GM19324 (cell line): Measurements from ENCODE around the gene TTC24.
"Not testable (repeated sequence)": the region's sequence is repeated elsewhere in the genome, so short reads cannot be mapped to it uniquely, and the experiment has no call there.

Experiments
- ATAC-seq: cut with Tn5 transposase; IDR thresholded peaks from one replicate; pipeline ENCODE4 v1.9.1; 2021; ENCODE audit warnings: mild to moderate bottlenecking, moderate library complexity; ENCODE audit not compliant: unreplicated experiment, low FRiP score

The TTC24 gene

DNA sequence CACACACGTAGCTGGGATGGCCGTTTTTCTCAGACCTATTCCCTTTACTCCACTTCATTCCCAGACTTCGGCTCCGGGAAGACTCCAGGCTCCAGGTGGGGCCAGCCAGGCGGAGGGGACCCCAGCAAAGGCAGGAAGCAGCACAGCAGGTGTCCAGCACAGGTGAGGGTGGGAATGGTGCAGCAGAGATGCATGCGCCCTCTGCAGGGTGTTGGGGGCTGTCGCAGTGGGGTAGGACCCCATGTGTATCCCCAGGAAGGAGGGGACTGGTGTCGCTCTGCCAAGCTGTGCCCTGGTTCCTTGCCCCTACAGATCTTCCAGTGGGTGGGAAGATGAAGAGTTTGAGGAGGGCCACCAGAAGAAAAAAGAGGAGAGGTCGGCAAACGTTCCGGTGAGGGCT lies 5.3 kb downstream of the TTC24 start:
- ATAC-seq: no peak

DNA sequence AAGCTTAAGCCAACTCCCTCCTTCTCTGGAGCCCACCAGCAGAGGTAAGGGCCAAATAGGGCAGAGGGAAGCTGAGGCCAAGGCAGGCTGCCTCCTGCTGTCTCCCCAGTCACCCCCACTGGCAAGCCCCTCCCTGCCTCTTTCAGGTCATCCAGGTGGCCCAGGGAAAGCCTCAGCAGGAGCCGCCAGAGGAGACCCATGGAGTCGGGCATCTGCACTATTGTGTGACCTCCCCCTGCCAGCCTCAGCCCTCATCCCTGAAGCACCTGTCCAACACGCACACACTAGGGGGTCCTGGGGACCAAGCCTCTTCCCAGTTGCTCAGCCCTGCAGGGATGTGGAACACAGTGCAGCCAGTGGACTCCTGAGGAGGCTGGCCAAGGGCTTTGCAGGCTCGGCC lies 6.8 kb downstream of the TTC24 start:
- ATAC-seq: no peak

DNA sequence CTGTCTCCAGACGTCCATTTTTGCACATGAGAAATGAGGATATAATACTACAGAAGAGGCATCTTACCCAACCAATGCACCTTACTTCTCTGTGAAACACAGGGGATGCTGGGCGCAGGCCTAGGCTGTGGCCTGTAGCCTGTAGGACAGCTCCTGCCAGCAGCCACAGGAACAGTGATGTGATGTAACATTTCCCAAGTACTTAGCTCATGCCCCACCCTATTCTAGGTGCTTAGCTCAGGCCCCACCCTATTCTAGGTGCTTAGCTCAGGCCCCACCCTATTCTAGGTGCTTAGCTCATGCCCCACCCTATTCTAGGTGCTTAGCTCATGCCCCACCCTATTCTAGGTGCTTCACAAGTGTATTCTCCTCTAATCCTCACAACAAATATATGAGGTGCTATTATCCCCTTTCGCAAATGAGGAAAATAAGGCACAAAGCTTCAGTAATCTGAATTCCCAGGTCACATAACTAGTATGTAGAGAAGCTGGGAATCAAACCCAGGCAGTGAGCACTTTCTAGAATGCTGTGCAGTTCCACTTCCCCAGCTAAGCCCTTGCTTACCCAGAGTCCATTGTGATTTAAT lies 7.5 kb downstream of the TTC24 start:
- no peak for ATAC-seq

DNA sequence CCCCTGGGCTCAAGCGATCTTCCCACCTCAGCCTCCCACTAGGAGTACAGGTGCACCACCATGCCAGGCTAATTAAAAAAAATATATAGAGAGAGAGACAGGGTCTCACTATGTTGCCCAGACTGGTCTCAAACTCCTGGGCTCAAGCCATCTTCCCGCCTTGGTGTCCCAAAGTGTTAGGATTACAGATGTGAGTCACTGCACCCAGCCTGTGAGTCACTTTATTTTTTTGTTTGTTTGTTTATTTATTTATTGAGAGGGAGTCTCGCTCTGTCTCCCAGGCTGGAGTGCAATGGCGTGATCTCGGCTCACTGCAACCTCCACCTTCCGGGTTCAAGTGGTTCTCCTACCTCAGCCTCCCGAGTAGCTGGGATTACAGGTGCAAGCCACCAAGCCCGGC lies 8.4 kb downstream of the TTC24 start:
- not testable (repeated sequence) for ATAC-seq

DNA sequence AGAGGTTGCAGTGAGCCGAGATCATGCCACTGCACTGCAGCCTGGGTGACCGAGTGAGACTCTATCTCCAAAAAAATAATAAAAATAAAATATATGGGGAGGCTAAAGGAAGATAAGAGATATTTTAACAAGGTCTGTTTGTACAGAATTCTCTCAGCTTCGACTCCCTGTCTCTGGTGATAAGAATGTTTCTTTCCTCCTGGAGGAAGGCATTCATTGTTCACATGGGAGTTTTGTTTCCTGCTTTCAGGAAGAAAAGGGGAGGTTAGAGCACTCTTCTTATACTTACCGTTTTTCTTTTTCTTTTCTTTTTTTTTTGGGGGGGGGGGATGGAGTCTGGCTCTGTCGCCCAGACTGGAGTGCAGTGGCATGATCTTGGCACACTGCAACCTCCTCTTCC lies 10.0 kb downstream of the TTC24 start:
- no peak for ATAC-seq

DNA sequence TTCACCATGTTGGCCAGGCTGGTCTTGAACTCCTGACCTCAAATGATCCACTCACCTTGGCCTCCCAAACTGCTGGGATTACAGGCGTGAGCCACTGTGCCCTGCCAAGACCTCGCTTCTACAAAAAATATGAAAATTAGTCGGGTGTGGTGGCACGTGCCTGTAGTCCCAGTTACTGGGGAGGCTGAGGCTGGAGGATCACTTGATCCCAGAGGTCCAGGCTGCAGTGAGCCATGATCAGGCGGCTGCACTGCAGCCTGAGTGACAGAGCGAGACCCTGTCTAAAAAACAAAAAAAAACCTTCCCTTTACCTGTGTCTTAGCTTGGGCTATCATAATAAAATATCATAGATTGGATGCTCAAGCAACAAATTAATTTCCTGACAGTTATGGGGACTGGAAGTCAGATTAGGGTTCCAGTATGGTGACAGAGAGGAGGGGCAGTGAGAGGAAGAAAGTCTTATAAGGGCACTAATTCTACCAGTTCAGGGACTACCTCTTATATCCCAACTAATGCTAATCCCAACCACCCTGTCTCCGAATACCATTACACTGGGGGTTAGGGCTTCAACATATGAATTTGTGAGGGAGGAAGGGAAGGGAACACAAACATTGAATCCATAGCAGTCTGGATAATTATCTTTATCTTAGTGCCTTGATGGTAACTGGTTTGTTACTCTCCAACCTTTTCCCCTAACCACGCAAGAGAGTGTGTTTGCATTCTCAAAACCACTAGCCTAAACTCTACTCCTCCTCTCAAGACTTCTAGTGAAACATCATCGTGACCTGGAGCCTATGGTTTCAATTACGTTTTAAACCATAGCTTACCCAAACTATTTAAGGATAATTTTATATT lies 11.0 kb downstream of the TTC24 start:
- ATAC-seq: no peak

DNA sequence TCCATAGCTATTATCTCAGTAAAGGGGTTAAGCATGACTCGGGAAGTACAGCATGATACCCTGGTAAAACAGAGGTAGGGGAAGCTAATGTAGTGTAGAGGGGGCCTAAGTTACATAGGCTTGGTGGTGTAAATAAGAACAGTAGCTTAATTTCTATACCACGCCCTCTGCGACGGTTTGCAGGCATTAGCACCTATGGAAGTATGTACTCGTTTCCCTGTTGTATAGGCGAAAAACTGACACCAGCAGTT lies 11.6 kb downstream of the TTC24 start:
- ATAC-seq: peak; percentile 2

DNA sequence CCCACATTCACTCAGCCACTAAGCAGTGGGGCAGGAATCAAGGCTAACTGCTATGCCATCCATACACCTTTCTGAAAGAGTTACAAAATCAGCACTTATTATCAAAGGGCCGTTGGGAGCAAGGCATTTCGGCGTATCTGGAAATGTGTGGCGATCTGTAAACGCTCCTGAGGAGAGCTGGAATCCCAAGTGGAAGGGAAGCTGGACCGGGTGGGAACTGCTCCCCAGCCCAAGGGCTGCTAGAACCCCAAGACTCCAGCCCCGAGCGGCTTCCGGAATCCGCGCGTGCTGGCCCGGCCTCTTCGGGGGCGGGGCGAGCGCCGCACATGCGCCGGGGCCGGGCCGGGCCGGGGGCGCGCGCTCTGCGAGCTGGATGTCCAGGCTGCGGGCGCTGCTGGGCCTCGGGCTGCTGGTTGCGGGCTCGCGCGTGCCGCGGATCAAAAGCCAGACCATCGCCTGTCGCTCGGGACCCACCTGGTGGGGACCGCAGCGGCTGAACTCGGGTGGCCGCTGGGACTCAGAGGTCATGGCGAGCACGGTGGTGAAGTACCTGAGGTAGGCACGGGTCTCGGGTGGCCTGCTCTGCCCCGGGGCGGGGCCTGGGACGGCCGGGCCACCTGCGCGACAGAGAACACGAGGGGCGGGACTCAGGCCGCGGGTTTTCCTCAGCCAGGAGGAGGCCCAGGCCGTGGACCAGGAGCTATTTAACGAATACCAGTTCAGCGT lies 12.1 kb downstream of the TTC24 start, which contains the start of gene NAXE:
Gene NAXE (plus strand): TSS at position 345 of the 726 bp plus-strand sequence. CDS start 29 bp downstream, at position 374.
- ATAC-seq: peak; percentile 82

DNA sequence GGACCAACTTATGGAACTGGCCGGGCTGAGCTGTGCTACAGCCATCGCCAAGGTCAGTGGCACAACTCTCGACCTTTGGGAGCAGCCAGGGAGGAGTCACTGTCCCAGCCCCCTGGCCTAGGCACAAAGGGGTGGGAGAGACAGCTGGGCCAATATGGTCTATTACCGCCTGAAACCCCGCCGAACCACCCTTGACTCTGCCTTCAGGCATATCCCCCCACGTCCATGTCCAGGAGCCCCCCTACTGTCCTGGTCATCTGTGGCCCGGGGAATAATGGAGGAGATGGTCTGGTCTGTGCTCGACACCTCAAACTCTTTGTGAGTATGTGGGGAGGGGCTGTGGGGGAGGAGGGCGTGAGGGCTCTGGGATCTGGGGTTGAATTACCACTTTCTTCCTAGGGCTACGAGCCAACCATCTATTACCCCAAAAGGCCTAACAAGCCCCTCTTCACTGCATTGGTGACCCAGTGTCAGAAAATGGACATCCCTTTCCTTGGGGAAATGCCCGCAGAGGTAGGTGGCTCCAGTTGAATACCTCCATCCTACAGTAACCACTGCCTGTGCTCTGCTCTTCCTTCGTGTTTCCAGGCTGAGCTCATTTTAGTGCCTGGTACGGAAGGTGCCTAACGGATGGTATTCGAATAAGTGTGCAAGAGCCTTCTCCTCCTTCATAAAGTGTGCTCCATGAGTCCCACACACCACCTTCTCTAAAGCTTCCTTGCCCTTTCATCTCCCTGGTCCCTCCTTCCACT lies 12.8 kb downstream of the TTC24 start:
- no peak for ATAC-seq

DNA sequence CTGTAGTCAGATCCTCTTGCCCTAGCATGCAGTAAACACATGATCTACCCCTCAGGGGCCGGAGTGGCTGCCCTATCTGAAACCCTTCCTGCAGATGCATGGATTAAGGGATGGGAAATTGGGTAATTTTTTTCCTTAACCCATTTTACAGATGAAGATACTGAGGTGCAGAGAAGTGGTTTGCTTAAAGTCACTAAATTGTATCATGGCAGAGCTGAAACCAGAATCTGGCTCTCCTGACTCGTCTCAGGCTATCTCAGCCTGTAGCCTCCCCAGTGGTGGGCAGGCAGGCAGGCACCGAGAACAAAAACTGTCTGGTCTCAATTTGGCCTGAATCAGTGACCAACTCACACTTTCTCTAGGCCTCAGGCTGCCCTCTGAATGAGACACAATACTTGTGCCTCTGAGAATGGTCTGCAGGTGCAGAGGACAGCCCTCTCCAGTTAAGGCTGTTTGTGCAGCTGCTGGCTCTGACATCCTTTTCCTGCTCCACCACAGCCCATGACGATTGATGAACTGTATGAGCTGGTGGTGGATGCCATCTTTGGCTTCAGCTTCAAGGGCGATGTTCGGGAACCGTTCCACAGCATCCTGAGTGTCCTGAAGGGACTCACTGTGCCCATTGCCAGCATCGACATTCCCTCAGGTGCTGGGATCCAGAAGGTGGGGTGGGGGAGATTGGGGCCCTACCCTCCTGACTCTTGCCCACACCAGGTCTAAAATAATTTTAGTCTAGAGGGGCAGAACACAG lies 13.6 kb downstream of the TTC24 start:
- no peak for ATAC-seq

DNA sequence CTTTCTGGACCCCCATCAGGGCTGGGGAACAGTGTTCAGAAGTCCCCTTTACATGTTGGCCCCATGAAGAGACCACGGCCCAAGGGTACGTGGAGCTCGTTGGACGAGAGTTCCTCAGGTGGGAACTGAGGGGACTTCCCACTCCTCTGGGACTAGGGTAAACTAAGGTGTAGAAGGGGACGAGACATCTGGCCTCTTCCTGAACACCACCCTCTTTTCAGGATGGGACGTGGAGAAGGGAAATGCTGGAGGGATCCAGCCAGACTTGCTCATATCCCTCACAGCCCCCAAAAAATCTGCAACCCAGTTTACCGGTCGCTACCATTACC lies 14.1 kb downstream of the TTC24 start:
- no peak for ATAC-seq

DNA sequence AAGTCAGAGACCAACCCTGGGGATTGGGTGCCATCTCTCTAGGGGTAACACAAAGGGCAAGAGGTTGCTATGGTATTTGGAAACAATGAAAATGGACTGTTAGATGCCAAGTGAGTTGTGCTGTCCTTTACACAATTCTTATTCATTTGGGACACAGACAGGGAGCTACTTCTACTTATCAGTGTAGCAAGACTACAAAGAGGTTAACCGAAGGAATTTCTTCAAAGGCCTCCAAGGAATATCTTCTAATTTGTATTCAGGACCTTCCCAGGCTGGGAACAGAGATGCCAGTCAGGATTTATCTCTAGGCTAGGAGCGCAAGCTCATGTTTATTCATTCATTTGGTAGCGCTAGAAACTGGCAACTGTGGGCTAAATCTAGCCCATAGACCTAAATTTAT lies 14.7 kb downstream of the TTC24 start:
- ATAC-seq: no peak

DNA sequence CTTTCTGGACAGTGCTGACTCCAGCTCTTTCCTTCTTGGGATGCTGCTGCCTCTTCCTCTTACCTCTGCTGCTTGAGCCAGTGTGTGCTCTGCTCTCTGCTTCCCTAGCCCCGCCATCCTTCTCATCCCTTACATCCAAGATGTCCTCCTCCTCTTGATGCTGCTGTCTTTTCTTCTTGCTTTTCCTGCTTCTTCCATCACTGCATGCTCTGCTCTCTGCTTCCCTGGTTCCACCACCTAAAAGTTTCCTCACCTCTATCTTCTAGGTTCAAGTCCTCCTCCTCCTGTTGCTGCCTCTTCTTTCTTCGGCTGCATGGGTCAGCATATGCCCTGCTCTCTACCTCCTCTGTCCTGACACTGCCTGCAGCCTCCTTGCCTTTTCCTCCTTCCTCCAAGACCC lies 15.5 kb downstream of the TTC24 start:
- no peak for ATAC-seq

DNA sequence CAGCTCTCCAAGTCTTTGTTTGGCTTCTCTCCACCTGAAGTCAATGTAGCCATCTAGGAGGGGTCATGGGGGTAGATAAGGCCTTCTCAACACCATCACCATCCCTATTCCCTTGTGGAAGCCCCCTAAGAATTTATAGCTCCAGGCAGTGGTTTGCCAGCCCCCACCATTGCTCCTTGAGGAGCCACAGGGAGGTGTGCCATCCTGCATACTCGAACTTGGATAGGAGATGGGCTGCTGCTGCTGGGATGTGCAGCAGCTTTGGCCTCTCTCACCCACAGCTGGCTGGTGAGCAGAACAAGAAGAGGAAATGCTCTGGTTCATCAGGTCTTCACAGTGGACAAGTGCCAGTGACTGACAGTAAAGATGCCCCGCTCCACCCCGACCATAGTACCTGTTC lies 16.9 kb downstream of the TTC24 start:
- ATAC-seq: no peak

DNA sequence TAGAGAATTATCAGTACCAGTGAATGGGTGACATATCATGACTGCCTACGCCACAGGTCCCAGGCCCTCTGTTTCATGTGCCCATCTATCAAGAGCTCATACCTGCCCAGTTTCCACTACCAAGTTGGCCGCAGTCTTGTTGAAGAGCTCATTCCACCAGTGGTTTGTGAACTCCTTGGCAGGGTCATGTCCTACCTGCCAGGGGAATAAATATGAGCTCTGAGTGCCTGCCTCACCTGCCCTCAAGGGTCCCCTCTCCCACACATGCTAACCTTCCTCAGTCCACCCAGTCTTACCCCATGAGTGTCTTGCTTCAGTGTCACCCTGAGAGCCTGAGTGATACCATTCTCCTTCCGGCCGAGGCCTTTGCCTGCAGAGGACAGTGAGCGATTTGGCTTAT lies 18.6 kb downstream of the TTC24 start:
- no peak for ATAC-seq

DNA sequence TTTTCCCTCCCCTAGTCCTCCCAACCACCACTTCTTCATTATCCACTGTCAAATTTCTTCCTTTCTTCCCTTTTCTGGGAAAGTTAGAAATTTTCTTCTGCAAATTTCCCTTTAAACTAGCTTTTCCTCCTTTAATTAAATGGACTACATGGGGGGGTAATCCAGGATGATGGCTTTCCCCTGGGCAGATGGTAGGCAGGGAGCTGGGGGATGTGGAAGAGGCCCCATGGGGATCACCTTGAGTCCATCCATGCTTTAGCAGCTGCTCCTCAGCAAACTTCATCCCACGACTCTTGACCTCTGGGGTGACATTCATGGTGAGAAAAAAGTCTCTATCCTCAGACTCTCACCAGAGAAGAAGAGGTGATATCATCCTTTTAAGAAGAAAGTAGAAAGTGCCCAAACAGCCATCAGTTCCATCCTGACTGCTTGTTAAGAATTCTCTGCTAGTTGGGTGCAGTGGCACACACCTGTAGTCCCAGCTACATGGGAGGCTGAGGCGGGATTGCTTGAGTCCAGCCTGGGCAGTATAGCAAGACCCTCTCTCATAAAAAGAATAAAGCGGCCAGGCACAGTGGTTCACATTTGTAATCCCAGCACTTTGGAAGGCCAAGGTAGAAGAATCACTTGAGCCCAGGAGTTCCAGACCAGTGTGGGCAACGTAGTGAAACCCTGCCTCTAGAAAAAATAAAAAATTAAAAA lies 19.4 kb downstream of the TTC24 start:
- no peak for ATAC-seq

DNA sequence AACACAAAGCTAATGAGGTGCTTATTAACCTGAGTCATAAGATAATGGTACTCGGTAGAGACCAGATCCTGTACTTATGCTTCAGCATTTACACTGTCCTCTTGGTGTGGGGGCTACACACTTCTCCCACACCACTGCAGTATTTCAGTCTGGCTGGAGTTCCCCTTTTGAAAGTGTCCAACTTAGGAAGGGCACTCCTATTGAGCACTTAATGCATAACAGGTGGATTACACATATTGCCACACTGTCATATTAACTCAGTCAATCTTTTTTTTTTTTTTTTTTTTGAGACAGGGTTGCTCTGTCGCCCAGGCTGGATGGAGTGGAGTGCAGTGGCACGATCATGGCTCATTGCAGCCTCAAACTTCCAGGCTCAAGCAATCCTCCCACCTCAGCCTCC lies 20.3 kb downstream of the TTC24 start:
- ATAC-seq: no peak

DNA sequence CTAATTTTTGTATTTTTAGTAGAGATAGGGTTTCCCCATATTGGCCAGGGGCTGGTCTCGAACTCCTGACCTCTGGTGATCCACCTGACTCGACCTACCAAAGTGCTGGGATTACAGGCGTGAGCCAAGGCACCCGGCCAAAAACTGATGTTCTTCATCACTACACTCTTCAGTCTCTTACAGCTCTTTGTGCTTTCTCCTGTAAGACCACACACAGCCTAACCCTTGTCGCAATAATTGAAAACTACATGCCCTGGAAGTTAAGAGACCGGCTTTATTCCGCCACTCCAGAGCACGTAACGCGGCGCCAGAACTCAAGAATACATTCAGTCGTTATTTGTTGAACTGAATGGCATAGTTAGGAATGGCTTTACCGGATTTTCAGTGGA lies 21.2 kb downstream of the TTC24 start:
- ATAC-seq: no peak

DNA sequence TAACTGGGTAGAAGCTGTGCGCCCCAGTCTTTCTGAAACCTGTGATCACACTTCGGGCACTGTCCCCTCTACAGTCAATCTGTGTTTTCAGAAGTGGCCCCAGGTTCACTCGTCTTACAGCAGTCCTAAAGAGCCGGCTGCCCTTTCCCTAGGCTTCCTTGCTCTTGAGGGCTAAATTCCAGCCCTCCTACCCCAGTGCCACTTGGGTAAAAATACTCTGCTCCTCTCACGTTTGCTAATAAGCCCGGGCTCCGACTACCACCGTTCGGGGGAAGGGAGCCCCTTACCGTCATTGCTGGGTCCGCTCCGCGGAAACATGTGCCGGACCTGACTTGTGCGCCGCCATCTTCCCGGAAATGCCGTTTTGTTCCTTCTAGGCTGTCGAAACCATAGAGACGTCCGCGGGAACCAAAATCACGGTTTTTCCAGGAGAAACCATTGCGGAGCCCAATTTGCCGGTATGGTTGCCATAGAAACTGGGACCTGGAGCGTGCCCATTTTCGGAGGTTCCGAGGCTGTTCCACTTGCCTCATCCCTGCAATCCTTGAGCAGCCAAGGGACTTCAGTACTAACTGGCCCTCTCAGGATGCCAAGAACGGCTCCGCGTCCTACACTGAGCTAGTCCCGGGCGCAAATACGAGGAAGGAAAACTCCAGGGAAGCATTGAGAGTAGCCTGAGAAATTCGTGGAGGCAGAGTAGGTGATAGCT lies 21.8 kb downstream of the TTC24 start, which contains the start of gene GPATCH4:
Gene GPATCH4 (minus strand): TSS at position 358 of the 709 bp plus-strand sequence.
- peak; percentile 63 for ATAC-seq
